Measurements from ENCODE around the gene NSMF.
"Not testable (repeated sequence)": the region's sequence is repeated elsewhere in the genome, so short reads cannot be mapped to it uniquely, and the experiment has no call there.

NSMF gene

GRCh38 chr9:137412431-137412830 is 46.7 kb downstream of the NSMF start:
- no peak for DNase-seq (ENCODE audit: low read depth)

GRCh38 chr9:137411645-137412380 is 47.3 kb downstream of the NSMF start:
- DNase-seq (ENCODE audit: low read depth), result peak; percentile 39

GRCh38 chr9:137411260-137411644 is 47.9 kb downstream of the NSMF start:
- DNase-seq (ENCODE audit: low read depth), result no peak

- DNase-seq (ENCODE audit: low read depth), result no peak
These were observed 48.3 kb downstream of the NSMF start for GRCh38 chr9:137410891-137411249.

- not testable (repeated sequence) for DNase-seq (ENCODE audit: low read depth)
These were observed 48.8 kb downstream of the NSMF start for GRCh38 chr9:137410236-137410890.

- DNase-seq (ENCODE audit: low read depth), result no peak
These were observed 49.6 kb downstream of the NSMF start for GRCh38 chr9:137409515-137409914.

GRCh38 chr9:137408651-137409405 is 50.3 kb downstream of the NSMF start:
- no peak for DNase-seq (ENCODE audit: low read depth)

GRCh38 chr9:137407590-137408300 is 51.4 kb downstream of the NSMF start:
- no peak for DNase-seq (ENCODE audit: low read depth)

- DNase-seq (ENCODE audit: low read depth), result peak; percentile 52
These were observed 52.1 kb downstream of the NSMF start for GRCh38 chr9:137406876-137407589.

- no peak for DNase-seq (ENCODE audit: low read depth)
These were observed 52.9 kb downstream of the NSMF start for GRCh38 chr9:137406085-137406760.

GRCh38 chr9:137405677-137406081 is 53.5 kb downstream of the NSMF start:
- no peak for DNase-seq (ENCODE audit: low read depth)

- DNase-seq (ENCODE audit: low read depth), result no peak
These were observed 54.1 kb downstream of the NSMF start for GRCh38 chr9:137404961-137405567.

GRCh38 chr9:137403269-137403668 is 55.9 kb downstream of the NSMF start:
- no peak for DNase-seq (ENCODE audit: low read depth)

GRCh38 chr9:137402746-137403145 is 56.4 kb downstream of the NSMF start:
- DNase-seq (ENCODE audit: low read depth), result no peak

GRCh38 chr9:137398561-137399468 is 60.3 kb downstream of the NSMF start:
- no peak for DNase-seq (ENCODE audit: low read depth)

GRCh38 chr9:137397675-137398423 is 61.3 kb downstream of the NSMF start:
- no peak for DNase-seq (ENCODE audit: low read depth)
